Endothelial cell of umbilical vein (primary cell): ENCODE data around the gene GALNT12. TPM values are rescaled to one million over a fixed set of nuclear protein-coding genes. Genes with fewer than 3 reads are reported as not detected.

Source experiments
- BruUV-seq: library from RNA; stranded (reverse); fragments of 400-500 nt; replicated peaks from 2 replicates; lab custom pipeline; 2021; lab: Mats Ljungman, UMichigan
- CTCF ChIA-PET: fragments of 300-600, 350-600 bp; sonication (Branson Sonifier 250); formaldehyde crosslinking; loops from one replicate; lab custom pipeline; 2021; ENCODE audit warnings: antibody characterized with exemption, inconsistent platforms; lab: Charles Lee
- POLR2A ChIA-PET: fragments of 300-600, 350-600 bp; sonication (Branson Sonifier 250); formaldehyde crosslinking; loops from one replicate; lab custom pipeline; 2021; ENCODE audit warnings: antibody characterized with exemption, inconsistent platforms; lab: Charles Lee
- DNase-seq: peaks from one replicate; pipeline ENCODE4 v3.0.0-alpha.2; 2011; ENCODE audit warnings: low read depth, low spot score
- FAIRE-seq: peaks from 2 replicates; lab custom pipeline; 2011; peaks lifted over from hg19 to GRCh38; lab: Jason Lieb, UNC
- H2AFZ ChIP-seq: 2 replicates; pipeline ENCODE4 v1.6.0; 2012; ENCODE audit warnings: low read depth, low read length, control low read depth, inconsistent platforms
- H3K27ac ChIP-seq: 2 replicates; pipeline ENCODE4 v1.5.1; 2011; ENCODE audit warnings: low read depth, mild to moderate bottlenecking, control low read depth, low read length, moderate library complexity; ENCODE audit not compliant: insufficient read depth
- H3K27me3 ChIP-seq, 2 experiments: 2 replicates each; pipeline versions ENCODE4 v1.6.0 to v1.6.1; 2011; ENCODE audit warnings: low read length in 2 of 2, mixed read lengths in 1 of 2; ENCODE audit not compliant: control insufficient read depth in 2 of 2, insufficient read depth in 2 of 2
- H3K36me3 ChIP-seq, 2 experiments: 2 replicates in 1 of 2; 3 replicates in 1 of 2; pipeline ENCODE4 v1.5.1; 2011; ENCODE audit warnings: low read length in 2 of 2, mild to moderate bottlenecking in 1 of 2, moderate library complexity in 1 of 2; ENCODE audit not compliant: control insufficient read depth in 2 of 2, insufficient read depth in 2 of 2; ENCODE audit errors: extremely low read depth in 1 of 2
- H3K4me1 ChIP-seq: 3 replicates; pipeline ENCODE4 v1.5.1; 2011; ENCODE audit warnings: mild to moderate bottlenecking, low read length; ENCODE audit not compliant: control insufficient read depth, insufficient read depth; ENCODE audit errors: extremely low read depth
- H3K4me2 ChIP-seq: 2 replicates; pipeline ENCODE4 v1.6.1; 2011; ENCODE audit warnings: low read length, control low read depth, mixed read lengths; ENCODE audit not compliant: insufficient read depth
- H3K4me3 ChIP-seq, 3 experiments: fragments of 200-600 bp in 1 of 3; sonication (generic), shearing (Covaris generic) in 1 of 3; replicated peaks in 1 of 3; 2 replicates each; pipeline ENCODE4 v1.5.1; 2011 to 2016; ENCODE audit warnings: control low read depth in 3 of 3, low read length in 3 of 3, mild to moderate bottlenecking in 2 of 3, inconsistent platforms in 1 of 3, low read depth in 1 of 3, moderate library complexity in 1 of 3; ENCODE audit not compliant: insufficient read depth in 1 of 3
- H3K79me2 ChIP-seq: 2 replicates; pipeline ENCODE4 v1.6.0; 2012; ENCODE audit warnings: low read length, inconsistent platforms; ENCODE audit not compliant: control insufficient read depth, insufficient read depth
- H3K9ac ChIP-seq: replicated peaks from 2 replicates; pipeline ENCODE3; 2011; ENCODE audit warnings: low read length, control low read depth; ENCODE audit not compliant: insufficient read depth; ENCODE audit errors: extremely low read depth
- H3K9me1 ChIP-seq: replicated peaks from 3 replicates; pipeline ENCODE4 v1.6.0; 2011; ENCODE audit warnings: mild to moderate bottlenecking, low read length; ENCODE audit not compliant: control insufficient read depth, insufficient read depth; ENCODE audit errors: extremely low read depth
- H3K9me3 ChIP-seq: replicated peaks from 2 replicates; pipeline ENCODE4 v1.5.1; 2012; ENCODE audit warnings: low read length, inconsistent platforms; ENCODE audit not compliant: control insufficient read depth, insufficient read depth
- H4K20me1 ChIP-seq: replicated peaks from 2 replicates; pipeline ENCODE3; 2011; ENCODE audit warnings: mild to moderate bottlenecking, low read length; ENCODE audit not compliant: control insufficient read depth, insufficient read depth; ENCODE audit errors: extremely low read depth
- EZH2 ChIP-seq: IDR thresholded peaks from 2 replicates; pipeline ENCODE4 v1.6.1; 2012; ENCODE audit warnings: borderline replicate concordance, low read depth, mild to moderate bottlenecking, moderate library complexity, low read length, inconsistent platforms; ENCODE audit not compliant: severe bottlenecking
- FOS ChIP-seq: IDR thresholded peaks from 2 replicates; pipeline ENCODE4 v1.6.1; 2011; ENCODE audit warnings: mild to moderate bottlenecking, low read length, moderate library complexity, borderline replicate concordance; ENCODE audit not compliant: insufficient read depth
- GATA2 ChIP-seq: IDR thresholded peaks from 2 replicates; pipeline ENCODE4 v1.7.0; 2011; ENCODE audit warnings: low read depth, mild to moderate bottlenecking, moderate library complexity, mixed read lengths, low read length; ENCODE audit not compliant: insufficient read length, insufficient read depth
- JUN ChIP-seq: IDR thresholded peaks from 2 replicates; pipeline ENCODE4 v1.6.1; 2011; ENCODE audit warnings: borderline replicate concordance, low read depth; ENCODE audit not compliant: insufficient read length, insufficient read depth
- MYC ChIP-seq: IDR thresholded peaks from one replicate; pipeline ENCODE4 v1.6.1; 2011; ENCODE audit warnings: mild to moderate bottlenecking, low read depth, low read length
- POLR2A ChIP-seq: IDR thresholded peaks from 2 replicates; pipeline ENCODE4 v1.6.1; 2012; ENCODE audit warnings: low read depth, mild to moderate bottlenecking, control low read depth, low read length
- POLR2AphosphoS5 ChIP-seq: IDR thresholded peaks from 2 replicates; pipeline ENCODE4 v1.6.1; 2012; ENCODE audit warnings: low read depth, mild to moderate bottlenecking, control low read depth, low read length, moderate library complexity; ENCODE audit not compliant: insufficient read depth
- dilution Hi-C: fragments of 300-500 bp; cut with MboI; formaldehyde crosslinking; loops from one replicate; pipeline ENCODE4 v1.15.0; 2019; ENCODE audit warnings: low sequenced_read_pairs; ENCODE audit not compliant: extremely low pct_ligation_motif_present
- intact Hi-C: fragments of 100-400 bp; cut with micrococcal nuclease; formaldehyde crosslinking; loops from one replicate; pipeline ENCODE4 v1.10.0; 2022
- polyA plus RNA-seq, 4 experiments: library from polyadenylated mRNA; depleted of rRNA in 3 of 4; stranded (reverse) in 3 of 4; unstranded in 1 of 4; fragments of >200 nt; gene quantifications; 2 replicates each; pipeline versions ENCODE4 v1.2.1 to v1.2.3, GENCODE V29; 2011 to 2012; ENCODE audit warnings: missing spikeins in 1 of 4
- total RNA-seq: library from RNA; stranded (reverse); gene quantifications from 2 replicates; pipeline ENCODE4 v1.2.3, GENCODE V29; 2021
- TF ChIP-seq, protein P1 (sequence below), 2 donors: IDR thresholded peaks; 1 replicate in 1 of 2; 2 replicates in 1 of 2; pipeline ENCODE4 v1.5.1; 2011; ENCODE audit warnings: low read length in 2 of 2, mild to moderate bottlenecking in 2 of 2, moderate library complexity in 2 of 2, control low read depth in 1 of 2, inconsistent platforms in 1 of 2, low read depth in 1 of 2; ENCODE audit not compliant: insufficient read depth in 1 of 2; ENCODE audit errors: extremely low read depth in 1 of 2
- TF ChIP-seq, protein P2 (sequence below): IDR thresholded peaks from 2 replicates; pipeline ENCODE4 v1.6.1; 2011; ENCODE audit not compliant: insufficient read depth, insufficient read length

GALNT12 gene
- total and polyA plus RNA-seq, 2 donors (not counting 3 experiments of a cell fraction or from before 2014, with no cell fraction given): 0.26 to 0.44 TPM

DNA sequence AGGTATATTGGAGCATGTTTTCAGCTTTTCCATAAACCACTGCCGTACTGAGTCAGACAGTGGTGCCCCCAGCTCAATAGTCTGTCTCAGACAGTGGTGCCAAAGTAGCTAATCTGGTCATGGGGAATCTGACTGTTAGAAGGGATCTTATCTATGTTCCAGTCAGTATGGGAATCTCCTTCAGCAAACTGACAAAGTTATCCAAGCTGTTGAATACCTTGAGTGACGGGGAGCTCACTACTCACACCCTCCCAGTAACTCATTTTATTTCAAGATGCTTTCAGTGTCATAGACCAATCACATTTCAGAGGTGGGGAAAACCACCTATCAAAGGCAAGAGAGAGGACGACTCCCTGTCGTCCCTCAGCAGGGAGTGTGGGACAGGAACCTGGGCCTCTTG lies 29.9 kb upstream of the GALNT12 start:
- H3K9ac ChIP-seq: no peak overlapping the region
- no peaks in the 10 kb centered on the region for H3K79me2 ChIP-seq
- POLR2A ChIA-PET: interaction anchor here (0.6 kb wide), 2 partner anchors 17 to 20 kb away, joined by 4 to 6 read pairs; no protein-coding TSS in a partner anchor
- H3K9me3 ChIP-seq: no peaks in the 10 kb centered on the region
- no peaks in the 10 kb centered on the region for H3K27me3 ChIP-seq
- no peak overlapping the region for H2AFZ ChIP-seq
- no peaks in the 10 kb centered on the region for H3K9me1 ChIP-seq
- no TSS peak for BruUV-seq
- no peak for TF ChIP-seq GATA2
- TF ChIP-seq, protein P1, sequence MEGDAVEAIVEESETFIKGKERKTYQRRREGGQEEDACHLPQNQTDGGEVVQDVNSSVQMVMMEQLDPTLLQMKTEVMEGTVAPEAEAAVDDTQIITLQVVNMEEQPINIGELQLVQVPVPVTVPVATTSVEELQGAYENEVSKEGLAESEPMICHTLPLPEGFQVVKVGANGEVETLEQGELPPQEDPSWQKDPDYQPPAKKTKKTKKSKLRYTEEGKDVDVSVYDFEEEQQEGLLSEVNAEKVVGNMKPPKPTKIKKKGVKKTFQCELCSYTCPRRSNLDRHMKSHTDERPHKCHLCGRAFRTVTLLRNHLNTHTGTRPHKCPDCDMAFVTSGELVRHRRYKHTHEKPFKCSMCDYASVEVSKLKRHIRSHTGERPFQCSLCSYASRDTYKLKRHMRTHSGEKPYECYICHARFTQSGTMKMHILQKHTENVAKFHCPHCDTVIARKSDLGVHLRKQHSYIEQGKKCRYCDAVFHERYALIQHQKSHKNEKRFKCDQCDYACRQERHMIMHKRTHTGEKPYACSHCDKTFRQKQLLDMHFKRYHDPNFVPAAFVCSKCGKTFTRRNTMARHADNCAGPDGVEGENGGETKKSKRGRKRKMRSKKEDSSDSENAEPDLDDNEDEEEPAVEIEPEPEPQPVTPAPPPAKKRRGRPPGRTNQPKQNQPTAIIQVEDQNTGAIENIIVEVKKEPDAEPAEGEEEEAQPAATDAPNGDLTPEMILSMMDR (IDR thresholded peaks at IDR 0.05; ENCODE audit: extremely low read depth in 1 of 2, insufficient read depth in 1 of 2, low read depth in 1 of 2, low read length in 2 of 2): no peak
- no peak for TF ChIP-seq POLR2AphosphoS5
- no peak for TF ChIP-seq EZH2
- no peak for TF ChIP-seq MYC
- TF ChIP-seq POLR2A: no peak
- TF ChIP-seq, protein P2, sequence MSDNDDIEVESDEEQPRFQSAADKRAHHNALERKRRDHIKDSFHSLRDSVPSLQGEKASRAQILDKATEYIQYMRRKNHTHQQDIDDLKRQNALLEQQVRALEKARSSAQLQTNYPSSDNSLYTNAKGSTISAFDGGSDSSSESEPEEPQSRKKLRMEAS: no peak
- TF ChIP-seq FOS: no peak
- no peak for TF ChIP-seq JUN
- no peak for DNase-seq
- peaks cover 0 to 5% of the 10 kb centered on the region in 2 experiments for H3K36me3 ChIP-seq
- H4K20me1 ChIP-seq: no peaks in the 10 kb centered on the region
- peaks cover 10% of the 10 kb centered on the region for H3K4me1 ChIP-seq
- FAIRE-seq: no peak
- intact Hi-C loops: loop anchor here (2.0 kb wide), 2 partner anchors 71 to 241 kb away; no protein-coding TSS in a partner anchor
- dilution Hi-C loops: no loop called here
- H3K4me3 ChIP-seq: no peak overlapping the region
- no peak overlapping the region for H3K4me2 ChIP-seq
- no peak overlapping the region for H3K27ac ChIP-seq
- CTCF ChIA-PET: interaction anchor here (1.7 to 4.7 kb wide), 3 partner anchors 30 to 514 kb away, joined by 4 to 143 read pairs (median 13); no protein-coding TSS in a partner anchor
